Panc1 (cell line): Measurements from ENCODE around the gene PTGIR. TPM values are rescaled to one million over a fixed set of nuclear protein-coding genes. Genes with fewer than 3 reads are reported as not detected.

Experiments used
- ATAC-seq: fragments of 200-7000 bp; cut with Tn5 transposase; 2 replicates; pipeline ENCODE4 v1.9.1; 2020; ENCODE audit warnings: mild to moderate bottlenecking, moderate library complexity
- BruUV-seq: library from RNA; stranded (reverse); fragments of 400-500 nt; replicated peaks from 2 replicates; lab custom pipeline; 2021; lab: Mats Ljungman, UMichigan
- CTCF ChIA-PET: fragments of 300-600 bp; sonication (Branson Sonifier 250); formaldehyde crosslinking; loops from one replicate; lab custom pipeline; 2022; ENCODE audit warnings: antibody characterized with exemption; lab: Charles Lee
- POLR2A ChIA-PET: fragments of 300-600 bp; sonication (Branson Sonifier 250); formaldehyde crosslinking; loops from one replicate; lab custom pipeline; 2022; ENCODE audit warnings: antibody characterized with exemption; lab: Charles Lee
- DNase-seq: peaks from one replicate; pipeline ENCODE4 v3.0.0-alpha.2; 2010; ENCODE audit warnings: low read depth, low spot score
- H3K27ac ChIP-seq: 2 replicates; pipeline ENCODE4 v1.5.1; 2011; ENCODE audit warnings: mild to moderate bottlenecking, low read length, inconsistent platforms
- H3K27me3 ChIP-seq: fragments of 200-500 bp; sonication (Bioruptor generic); 2 replicates; pipeline ENCODE4 v1.6.0; 2014; ENCODE audit warnings: low read length, inconsistent platforms; ENCODE audit not compliant: control insufficient read depth, insufficient read depth
- H3K36me3 ChIP-seq: fragments of 200-500 bp; sonication (Bioruptor generic); 2 replicates; pipeline ENCODE4 v1.5.1; 2014; ENCODE audit warnings: inconsistent platforms, mild to moderate bottlenecking, low read length, moderate library complexity; ENCODE audit not compliant: control insufficient read depth, insufficient read depth
- H3K4me1 ChIP-seq: 2 replicates; pipeline ENCODE4 v1.5.1; 2011; ENCODE audit warnings: inconsistent platforms, mild to moderate bottlenecking, low read length, moderate library complexity; ENCODE audit not compliant: control insufficient read depth, insufficient read depth
- H3K4me3 ChIP-seq, 2 experiments: 2 replicates each; pipeline ENCODE4 v1.5.1; 2011 to 2012; ENCODE audit warnings: low read depth in 2 of 2, low read length in 2 of 2, mild to moderate bottlenecking in 2 of 2, inconsistent platforms in 1 of 2, moderate library complexity in 1 of 2
- H3K9me3 ChIP-seq: fragments of 200-500 bp; sonication (Bioruptor generic); 2 replicates; pipeline ENCODE4 v1.5.1; 2014; ENCODE audit warnings: low read depth, mild to moderate bottlenecking, inconsistent platforms, low read length, moderate library complexity; ENCODE audit not compliant: control insufficient read depth, insufficient read depth
- CTCF ChIP-seq: fragments of 450-650 bp; IDR thresholded peaks from 2 replicates; pipeline ENCODE4 v1.5.1; 2017; ENCODE audit warnings: mild to moderate bottlenecking
- POLR2AphosphoS5 ChIP-seq: IDR thresholded peaks from 2 replicates; pipeline ENCODE4 v1.6.1; 2012; ENCODE audit warnings: mild to moderate bottlenecking, low read depth, low read length, moderate library complexity
- SIN3A ChIP-seq: IDR thresholded peaks from 2 replicates; pipeline ENCODE4 v1.6.1; 2012; ENCODE audit warnings: low read depth, mild to moderate bottlenecking, low read length, moderate library complexity, borderline replicate concordance; ENCODE audit not compliant: insufficient read depth
- TCF7L2 ChIP-seq: IDR thresholded peaks from 2 replicates; pipeline ENCODE4 v1.6.1; 2011; ENCODE audit warnings: mild to moderate bottlenecking, low read depth, low read length, inconsistent platforms
- in situ Hi-C: cut with HindIII; loops from 2 replicates; pipeline ENCODE4 v1.10.0; 2016; ENCODE audit warnings: low sequenced_read_pairs, low pct_unique_long_range_greater_than_20kb
- intact Hi-C: fragments of 100-400 bp; cut with micrococcal nuclease; formaldehyde crosslinking; loops from one replicate; pipeline ENCODE4 v1.10.0; 2022; ENCODE audit not compliant: unreplicated experiment
- total RNA-seq: library from RNA; stranded (reverse); gene quantifications from one replicate; pipeline ENCODE4 v1.2.1, GENCODE V29; 2021; ENCODE audit not compliant: unreplicated experiment
- TF ChIP-seq, protein P1 (sequence below), 2 experiments: IDR thresholded peaks; 2 replicates each; pipeline ENCODE4 v1.6.1; 2011 to 2012; ENCODE audit warnings: low read depth in 2 of 2, control low read depth in 1 of 2, low read length in 1 of 2, mild to moderate bottlenecking in 1 of 2, moderate library complexity in 1 of 2; ENCODE audit not compliant: insufficient read depth in 1 of 2

The PTGIR gene
- total RNA-seq, 1 experiment from 2014 or later = 0.08 TPM

DNA sequence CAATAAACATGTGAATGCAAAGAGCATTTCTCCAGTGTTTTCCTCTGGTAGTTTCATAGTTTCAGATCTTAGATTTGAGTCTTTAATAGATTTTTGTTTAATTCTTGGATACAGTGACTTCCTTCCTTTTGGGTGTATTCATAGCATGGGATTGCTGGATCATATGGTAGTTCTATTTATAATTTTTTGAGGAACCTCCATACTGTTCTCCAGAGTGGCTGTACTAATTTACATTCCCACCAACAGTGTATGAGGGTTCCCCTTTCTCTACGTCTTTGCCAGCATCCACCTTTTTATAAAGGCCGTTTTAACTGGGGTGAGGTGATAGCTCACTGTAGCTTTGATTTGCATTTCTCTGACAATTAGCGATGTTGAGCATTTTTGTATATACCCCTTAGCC lies 33.0 kb downstream of the PTGIR start:
- Histone ChIP-seq H3K4me3 (no peak overlapping the region), H3K9me3 (no peaks in the 10 kb centered on the region), H3K27me3 (no peaks in the 10 kb centered on the region), H3K4me1 (no peaks in the 10 kb centered on the region), H3K36me3 (no peaks in the 10 kb centered on the region), H3K27ac (no peak overlapping the region)
- no peak for ATAC-seq
- no peak for DNase-seq
- ChIA-PET CTCF (no interaction called here), POLR2A (no interaction called here)
- TF ChIP-seq POLR2AphosphoS5 (no peak), TCF7L2 (no peak), CTCF (no peak), SIN3A (no peak)
- TF ChIP-seq, protein P1, sequence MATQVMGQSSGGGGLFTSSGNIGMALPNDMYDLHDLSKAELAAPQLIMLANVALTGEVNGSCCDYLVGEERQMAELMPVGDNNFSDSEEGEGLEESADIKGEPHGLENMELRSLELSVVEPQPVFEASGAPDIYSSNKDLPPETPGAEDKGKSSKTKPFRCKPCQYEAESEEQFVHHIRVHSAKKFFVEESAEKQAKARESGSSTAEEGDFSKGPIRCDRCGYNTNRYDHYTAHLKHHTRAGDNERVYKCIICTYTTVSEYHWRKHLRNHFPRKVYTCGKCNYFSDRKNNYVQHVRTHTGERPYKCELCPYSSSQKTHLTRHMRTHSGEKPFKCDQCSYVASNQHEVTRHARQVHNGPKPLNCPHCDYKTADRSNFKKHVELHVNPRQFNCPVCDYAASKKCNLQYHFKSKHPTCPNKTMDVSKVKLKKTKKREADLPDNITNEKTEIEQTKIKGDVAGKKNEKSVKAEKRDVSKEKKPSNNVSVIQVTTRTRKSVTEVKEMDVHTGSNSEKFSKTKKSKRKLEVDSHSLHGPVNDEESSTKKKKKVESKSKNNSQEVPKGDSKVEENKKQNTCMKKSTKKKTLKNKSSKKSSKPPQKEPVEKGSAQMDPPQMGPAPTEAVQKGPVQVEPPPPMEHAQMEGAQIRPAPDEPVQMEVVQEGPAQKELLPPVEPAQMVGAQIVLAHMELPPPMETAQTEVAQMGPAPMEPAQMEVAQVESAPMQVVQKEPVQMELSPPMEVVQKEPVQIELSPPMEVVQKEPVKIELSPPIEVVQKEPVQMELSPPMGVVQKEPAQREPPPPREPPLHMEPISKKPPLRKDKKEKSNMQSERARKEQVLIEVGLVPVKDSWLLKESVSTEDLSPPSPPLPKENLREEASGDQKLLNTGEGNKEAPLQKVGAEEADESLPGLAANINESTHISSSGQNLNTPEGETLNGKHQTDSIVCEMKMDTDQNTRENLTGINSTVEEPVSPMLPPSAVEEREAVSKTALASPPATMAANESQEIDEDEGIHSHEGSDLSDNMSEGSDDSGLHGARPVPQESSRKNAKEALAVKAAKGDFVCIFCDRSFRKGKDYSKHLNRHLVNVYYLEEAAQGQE (IDR thresholded peaks at IDR 0.05; ENCODE audit: insufficient read depth in 1 of 2, low read depth in 2 of 2, low read length in 1 of 2) = no peak
- in situ Hi-C loops = no loop called here
- intact Hi-C loops = no loop called here
- no TSS peak for BruUV-seq

DNA sequence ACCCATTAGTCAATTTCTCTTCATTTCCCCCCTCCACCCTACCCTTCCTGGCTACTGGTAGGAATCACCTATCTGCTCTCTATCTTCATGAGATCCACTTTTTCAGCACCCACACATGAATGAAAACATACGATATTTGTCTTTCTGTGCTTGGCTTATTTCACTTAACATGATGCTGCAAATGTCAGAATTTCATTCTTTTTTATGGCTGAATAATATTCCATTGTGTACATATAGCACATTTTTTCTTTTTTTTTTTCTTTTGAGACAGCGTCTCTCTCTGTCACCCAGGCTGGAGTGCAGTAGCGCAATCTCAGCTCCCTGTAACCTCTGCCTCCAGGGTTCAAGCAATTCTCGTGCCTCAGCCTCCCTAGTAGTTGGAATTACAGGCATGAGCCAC lies 33.6 kb downstream of the PTGIR start:
- DNase-seq = no peak
- H3K27ac ChIP-seq = no peak overlapping the region
- no peaks in the 10 kb centered on the region for H3K9me3 ChIP-seq
- H3K36me3 ChIP-seq = no peaks in the 10 kb centered on the region
- in situ Hi-C loops = no loop called here
- H3K4me1 ChIP-seq = no peaks in the 10 kb centered on the region
- TF ChIP-seq CTCF (no peak), TCF7L2 (no peak)
- no peak overlapping the region for H3K4me3 ChIP-seq
- BruUV-seq = no TSS peak
- no peak for ATAC-seq
- intact Hi-C loops = no loop called here
- POLR2A ChIA-PET = interaction anchor here (0.7 kb wide), 1 partner anchor 392 kb away, joined by 7 read pairs; no protein-coding TSS in a partner anchor
- CTCF ChIA-PET = no interaction called here
- no peaks in the 10 kb centered on the region for H3K27me3 ChIP-seq
